GM18870 (cell line): ENCODE results near the gene H6PD.

Source experiments
- ATAC-seq: cut with Tn5 transposase; IDR thresholded peaks from one replicate; pipeline ENCODE4 v1.9.1; 2021; ENCODE audit warnings: moderate library complexity; ENCODE audit not compliant: unreplicated experiment

The H6PD gene

DNA sequence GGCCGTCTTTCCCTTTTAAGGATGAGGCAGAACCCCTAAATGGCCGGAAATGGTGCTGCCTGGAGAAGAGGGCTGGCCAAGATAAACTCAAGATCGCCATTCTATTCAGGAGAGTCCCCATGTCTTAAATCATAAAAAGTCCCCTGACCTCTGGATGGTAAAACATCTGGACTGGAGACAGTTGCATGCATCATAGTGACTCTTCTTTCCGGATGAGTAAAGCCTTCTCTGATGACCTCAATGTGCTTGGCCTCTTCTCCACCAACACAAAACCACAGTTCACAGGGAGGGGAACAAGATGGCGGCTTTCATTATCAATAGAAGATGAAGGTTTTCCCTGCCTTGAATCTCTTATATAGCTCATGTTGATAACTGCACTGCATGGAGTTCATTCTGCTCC is 27.5 kb upstream of the H6PD start:
- no peak for ATAC-seq

DNA sequence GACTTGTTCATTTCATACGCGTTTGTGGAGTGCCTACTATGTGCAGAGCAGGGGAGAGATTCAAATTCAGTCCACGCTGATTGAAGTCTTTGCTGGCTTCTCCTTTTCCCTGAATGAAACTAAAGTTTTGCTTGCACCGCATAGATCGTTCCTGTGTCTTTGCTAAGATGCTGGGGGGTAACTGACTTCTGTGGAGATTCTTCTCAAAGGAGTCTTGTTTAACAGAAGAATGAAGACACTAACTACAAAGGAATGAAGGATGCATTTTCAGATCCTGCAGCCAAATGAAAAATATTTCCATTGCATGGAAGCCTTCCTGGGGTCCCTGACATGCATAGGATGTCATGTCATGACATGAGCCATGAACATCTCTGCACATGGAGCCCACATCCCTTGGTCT is 26.9 kb upstream of the H6PD start:
- ATAC-seq, result no peak

DNA sequence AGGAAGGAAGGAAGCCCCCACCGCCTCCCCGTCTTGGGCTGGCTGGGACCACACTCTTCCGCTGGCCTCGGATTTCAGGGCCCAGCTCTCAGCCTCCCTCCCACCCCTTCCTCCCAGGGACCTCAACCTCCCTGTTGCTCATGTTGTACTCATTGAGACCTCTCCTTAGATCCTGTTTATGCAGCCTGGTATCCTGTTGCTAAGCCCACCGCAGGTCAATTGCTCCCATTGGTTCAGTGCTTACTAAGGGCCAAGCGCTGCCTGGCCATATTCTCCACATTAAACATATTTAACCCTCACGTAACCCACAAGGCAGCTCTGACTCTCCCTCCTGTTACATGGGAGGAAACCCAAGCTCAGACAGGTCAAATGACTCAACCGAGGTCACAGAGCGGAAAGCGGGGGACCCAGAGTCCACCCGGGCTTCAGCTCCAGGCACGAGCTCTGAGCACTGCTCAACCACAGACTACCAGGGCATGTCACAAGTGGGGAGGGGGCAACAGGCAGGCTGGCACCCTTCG is 23.2 kb upstream of the H6PD start:
- no peak for ATAC-seq

DNA sequence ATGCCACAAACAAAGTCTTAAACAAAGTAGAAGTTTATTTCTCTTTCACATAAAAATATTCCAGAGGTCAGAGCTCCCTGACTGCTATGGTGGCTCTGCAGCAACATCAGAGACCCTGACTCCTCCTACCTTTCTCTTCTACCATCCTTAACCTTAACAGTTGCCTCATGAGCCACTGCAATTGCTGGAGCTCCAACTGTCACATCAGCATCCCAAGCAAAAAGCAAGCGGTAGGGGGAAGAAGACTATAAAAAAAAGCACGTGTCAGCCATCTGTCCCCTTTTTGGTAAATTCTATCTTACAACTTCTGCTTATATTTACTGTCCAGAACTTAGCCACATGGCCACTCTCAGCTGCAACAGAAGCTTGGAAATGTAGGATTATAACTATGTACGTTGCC is 21.8 kb upstream of the H6PD start:
- ATAC-seq, result no peak

DNA sequence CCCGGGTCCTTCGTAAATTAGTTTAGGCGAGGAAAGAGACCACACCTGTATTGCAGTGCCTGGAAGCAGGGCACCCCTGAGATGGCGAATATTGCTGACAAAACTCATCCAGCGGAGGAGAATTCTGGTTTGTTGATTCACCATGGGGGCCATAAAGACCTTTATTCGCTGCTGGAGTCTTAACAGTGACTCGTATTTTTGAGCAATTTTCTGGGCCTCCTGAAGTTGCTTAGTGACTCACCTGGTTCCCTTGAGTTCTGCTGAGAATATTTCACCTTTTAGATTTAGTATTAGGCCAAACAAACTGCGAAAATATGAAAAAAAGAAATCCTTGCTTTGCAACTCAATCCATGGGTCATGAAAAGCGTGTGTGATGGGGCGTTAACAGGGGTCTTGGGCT is 20.6 kb upstream of the H6PD start:
- no peak for ATAC-seq

DNA sequence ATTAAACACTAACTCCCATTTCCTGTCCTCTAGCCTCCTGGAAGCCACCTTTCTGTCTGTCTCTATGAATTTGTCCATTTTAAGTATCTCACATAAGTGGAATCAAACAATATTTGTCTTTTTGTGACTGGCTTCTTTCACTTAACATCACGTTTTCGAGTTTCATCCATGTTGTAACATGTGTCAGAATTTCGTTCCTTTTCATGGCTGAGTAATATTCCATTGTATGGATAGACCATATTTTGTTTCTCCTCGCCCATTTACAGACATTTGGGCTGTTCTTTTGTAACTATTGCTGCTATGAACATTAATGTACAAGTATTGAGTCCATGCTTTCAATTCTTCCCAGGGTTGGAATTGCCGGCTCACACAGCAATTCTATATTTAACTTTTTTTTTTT is 15.7 kb upstream of the H6PD start:
- no peak for ATAC-seq

DNA sequence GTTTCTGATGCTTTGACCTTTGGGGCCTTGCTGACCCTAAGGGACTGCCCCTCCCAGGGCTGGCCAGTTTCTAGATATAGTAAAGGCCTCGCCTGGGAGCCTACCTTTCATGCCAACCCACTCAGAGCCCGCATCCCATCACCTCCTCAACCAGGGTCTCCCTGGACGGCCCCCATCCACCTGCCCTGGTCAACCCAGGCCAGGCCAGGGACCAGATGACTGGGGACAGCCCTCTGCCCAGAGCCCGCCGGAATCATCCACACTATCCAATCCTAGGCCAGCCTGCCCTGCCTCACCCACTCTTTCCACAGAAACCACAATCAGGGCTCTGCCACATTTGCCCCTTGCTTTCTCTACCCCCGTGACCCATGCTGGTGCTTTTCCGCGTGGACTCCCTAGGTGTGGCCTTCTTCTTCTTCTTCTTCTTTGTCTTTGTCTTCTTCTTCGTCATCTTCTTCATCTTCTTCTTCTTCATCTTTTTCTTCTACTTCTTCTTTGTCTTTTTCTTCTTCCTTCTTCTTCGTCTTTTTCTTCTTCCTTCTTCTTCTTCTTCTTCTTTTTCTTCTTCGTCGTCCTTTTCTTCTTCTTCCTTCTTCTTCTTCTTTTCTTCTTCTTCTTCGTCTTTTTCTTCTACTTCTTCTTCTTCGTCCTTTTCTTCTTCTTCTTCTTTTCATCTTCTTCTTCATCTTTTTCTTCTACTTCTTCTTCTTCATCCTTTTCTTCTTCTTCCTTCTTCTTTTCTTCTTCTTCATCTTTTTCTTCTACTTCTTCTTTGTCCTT is 11.5 kb upstream of the H6PD start:
- no peak for ATAC-seq

DNA sequence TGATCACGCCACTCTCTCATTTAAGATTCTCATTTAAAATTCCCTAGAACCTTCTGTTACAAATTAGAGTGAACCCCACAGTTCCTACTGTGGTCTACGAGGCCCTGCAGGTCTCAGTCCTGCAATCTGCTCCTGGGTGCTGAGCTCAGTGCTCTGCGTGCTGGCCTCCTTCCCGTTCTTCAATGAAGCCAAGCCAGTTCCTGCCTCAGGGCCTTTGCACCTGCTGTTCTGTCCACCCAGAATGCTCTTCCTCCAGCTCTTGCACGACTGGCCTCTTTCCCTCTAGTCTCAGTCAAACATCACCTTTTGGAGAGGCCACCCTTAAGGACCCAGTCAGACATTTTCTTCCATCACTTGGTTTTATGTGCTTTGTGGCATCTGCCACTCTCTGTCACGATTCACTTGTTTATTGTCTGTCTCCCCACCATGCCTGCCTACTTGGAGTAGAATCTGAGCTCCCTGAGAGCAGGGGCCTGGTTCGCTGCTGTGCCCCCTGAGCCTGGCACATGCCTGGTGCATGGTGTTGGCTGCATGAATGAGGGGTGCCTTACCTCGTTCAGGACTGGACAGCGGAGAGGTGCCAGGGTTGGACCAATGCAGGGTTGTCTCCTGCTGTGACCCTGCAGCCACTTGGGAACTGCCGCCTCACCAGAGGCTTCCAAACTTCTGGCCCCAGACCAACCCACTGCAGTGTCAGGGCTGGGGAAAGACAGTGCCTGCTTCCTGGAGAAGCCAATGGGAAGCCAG is 9.7 kb upstream of the H6PD start:
- ATAC-seq, result no peak

DNA sequence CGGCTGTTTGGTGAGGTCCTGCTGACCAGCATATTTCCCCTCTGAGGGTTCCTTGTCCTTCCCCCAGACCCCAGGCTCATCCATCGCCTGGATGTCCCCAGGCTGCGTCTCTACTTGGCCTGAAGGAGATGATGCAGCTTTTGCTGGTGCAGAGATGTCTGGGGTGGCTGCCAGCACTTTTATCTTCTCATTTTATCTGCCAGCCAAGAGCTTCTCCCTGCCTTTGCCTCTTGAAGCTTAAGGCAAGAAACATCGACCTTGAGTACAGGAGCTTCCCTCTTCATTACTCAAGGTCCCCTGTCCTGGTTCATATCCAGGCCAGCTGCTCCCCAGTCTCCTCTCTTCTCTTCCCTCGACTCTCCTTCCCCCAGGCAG is 9.2 kb upstream of the H6PD start:
- no peak for ATAC-seq

DNA sequence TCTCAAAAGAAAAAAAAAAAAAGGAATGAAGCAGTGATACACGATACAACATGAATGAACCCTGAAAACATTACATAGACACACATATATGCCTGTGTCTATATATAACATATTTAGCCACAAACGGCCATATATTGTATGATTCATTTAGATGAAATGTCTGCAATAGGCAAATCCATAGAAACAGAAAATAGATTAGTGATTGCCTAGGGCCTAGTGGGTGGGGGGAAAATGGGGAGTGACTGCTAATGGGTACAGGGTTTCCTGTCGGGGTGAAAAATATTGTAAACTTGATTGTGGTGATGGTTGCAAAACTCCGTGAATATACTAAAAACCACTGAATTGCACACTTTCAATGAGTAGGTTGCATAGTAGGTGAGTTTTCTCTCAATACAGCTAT is 6.0 kb upstream of the H6PD start:
- no peak for ATAC-seq

DNA sequence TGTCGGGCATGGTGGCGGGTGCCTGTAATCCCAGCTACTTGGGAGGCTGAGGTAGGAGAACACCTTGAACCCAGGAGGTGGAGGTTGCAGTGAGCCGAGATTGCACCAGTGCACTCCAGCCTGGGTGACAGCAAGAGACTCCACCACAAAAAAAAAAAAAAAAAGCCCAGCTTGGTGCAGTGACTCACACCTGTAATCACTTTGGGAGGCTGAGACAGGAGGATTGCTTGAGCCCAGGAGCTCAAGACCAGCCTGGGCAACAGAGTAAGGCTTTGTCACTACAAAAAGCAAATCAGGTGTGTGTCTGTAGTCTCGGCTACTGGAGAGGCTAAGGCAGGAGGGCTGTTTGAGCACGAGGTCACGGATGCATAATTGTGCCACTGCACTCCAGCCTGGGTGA is 5.0 kb upstream of the H6PD start:
- no peak for ATAC-seq

DNA sequence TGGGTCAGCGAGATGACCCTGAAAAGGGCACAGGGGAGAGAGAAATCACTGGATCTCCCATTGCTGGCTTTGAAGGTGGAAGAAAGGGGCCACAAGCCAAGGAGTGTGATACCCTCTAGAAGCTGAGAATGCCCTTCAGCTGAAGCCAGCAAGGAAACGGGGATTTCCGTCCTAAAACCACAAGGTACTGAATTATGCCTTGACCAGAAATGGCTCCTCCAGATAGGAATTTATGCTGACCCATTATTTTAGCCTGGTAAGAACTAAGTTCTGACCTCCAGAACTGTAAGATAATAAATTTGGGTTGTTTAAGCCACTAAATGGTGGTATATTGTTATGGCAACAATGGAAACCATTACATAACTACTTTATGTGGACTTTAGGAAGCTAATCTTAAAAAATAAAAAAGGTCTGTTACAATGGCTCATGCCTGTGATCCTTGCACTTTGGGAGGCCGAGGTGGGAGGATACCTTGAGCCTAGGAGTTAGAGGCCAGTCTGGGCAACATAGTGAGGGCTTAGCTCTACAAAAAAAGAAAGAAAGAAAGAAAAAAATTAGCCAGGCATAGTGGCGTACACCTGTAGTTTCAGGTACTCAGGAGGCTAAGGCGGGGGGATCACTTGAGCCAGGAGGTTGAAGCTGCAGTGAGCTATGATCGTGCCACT is 3.6 kb upstream of the H6PD start:
- ATAC-seq, result no peak

DNA sequence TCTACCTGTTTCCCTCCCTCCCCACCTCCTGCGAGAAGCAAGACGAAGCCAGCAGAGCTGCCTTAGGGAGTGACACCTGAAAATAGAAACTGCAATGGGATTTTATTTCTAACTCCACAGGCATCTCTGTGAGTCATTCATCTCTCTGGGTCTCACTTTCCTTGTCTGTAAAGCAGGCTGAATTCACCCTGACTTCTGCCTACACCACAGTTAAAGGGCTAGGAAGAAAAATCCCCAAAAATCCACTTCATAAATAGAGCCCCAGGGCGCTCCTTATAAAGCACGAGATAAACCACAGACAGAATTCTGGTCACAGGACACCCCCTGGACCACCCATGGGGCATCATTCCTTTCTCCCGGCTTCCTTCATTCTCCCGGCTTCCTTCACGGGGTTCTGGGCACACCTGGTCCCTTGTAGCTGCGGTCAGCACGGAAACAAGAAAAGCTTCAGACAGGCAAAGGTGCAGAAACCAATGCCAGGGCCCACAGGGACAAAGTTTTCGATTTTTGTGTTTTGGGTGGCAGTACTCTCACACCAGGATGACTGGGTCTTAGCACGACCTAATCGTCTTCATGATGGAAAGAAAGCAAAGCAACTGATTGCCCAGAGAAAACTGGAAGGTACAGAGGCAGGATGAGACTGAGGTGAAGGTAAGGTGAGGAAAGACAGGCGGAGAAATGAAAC is 2.8 kb upstream of the H6PD start:
- ATAC-seq, result no peak

DNA sequence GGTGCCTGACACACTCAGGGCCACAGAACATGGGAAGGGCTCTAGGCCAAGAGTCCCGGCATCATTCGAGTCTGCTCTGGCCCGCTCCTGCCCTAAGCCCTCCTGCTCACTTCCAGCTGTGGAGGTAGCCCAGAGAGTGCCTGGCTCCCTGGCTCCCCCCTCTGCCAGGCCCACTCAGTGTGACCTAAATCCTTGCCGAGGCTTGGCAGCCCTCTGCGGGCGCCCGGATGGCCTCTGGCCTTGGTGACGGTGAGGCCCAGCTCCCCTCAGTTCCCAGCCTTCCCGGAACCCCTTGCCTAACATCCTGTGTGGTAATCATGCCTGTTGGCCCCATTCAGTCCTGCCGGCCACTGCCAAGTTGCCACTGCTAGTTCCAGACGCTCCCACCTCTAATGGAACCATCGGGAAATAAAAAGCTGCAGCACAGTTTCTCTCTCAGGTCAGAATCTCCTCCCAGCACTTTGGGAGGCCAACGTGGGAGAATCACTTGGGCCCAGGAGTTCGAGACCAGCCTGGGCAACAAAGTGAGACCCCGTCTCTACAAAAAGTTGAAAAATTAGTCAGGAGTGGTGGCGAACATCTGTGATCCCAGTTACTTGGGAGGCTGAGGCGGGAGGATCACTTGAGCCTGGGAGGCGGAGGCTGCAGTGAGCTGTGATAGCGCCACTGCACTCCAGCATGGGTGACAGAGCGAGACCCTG is 1.2 kb upstream of the H6PD start:
- ATAC-seq, result no peak

DNA sequence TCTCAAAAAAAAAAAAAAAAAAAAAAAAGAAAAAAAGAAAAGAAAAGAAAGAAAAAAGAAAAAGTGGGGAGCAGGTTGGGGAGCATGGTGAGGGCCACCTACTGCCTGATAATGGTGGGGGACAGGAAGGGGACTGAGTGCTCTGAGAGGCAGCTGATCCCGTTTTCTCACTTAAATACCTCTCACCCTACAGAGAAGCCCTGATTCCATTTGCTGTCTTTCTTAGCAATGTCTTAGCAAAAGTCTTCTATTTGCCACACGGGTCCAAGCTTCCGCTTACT is 692 bp upstream of the H6PD start:
- ATAC-seq, result no peak

DNA sequence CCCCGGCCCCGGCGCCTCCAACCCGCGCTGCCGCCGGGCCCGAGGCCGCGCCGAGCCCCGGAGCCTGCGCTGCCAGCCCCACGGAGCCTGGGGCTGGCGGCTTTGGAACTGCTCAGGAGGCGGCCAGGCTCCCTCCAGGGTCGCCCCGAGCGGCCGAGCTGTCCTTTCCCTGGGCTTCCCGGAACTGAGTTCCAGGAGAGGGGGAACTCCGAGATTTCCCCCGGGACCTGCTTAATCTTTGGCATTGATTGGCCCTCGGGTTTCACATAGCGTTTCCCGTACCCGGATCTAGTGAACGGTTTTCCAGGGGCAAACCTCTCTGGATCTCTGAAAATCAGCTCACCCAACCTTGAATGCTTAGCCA is 504 bp downstream of the H6PD start:
- peak; percentile 26 for ATAC-seq

DNA sequence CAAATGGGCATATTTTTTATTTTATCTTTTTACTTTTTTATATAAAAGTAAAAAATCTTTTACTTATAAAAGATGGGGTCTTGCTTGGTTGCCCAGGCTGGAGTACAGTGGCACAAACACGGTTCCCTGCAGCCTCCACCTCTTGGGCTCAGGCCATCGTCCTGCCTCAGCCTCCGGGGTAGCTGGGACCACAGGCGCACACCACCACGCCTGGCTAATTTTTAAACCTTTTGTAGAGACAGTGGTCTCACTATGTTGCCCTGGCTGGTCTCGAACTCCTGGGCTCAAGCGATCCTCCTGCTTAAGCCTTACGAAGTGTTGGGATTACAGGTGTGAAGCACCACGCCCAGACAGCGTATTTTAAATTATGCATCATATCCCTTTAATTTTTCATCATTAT is 986 bp downstream of the H6PD start:
- ATAC-seq, result no peak

DNA sequence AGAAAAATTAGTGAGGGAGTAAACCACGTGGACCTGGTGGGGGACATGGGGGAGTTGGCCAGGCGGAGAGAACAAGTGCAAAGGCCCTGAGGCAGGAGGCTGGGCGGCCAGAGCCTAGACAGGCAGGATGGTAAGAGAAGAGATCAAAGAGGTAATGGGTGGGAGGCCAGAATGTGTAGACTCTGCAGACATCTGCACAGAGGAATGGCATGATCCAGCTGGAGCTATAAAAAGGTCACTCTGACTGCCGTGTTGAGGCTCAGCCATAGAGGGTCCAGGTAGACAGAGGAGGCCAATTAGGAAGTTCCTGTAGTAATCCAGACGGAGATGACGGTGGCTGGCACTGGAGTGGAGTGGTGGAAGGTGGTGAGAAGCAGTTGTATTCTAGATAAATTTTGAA is 3.6 kb downstream of the H6PD start:
- ATAC-seq, result no peak

DNA sequence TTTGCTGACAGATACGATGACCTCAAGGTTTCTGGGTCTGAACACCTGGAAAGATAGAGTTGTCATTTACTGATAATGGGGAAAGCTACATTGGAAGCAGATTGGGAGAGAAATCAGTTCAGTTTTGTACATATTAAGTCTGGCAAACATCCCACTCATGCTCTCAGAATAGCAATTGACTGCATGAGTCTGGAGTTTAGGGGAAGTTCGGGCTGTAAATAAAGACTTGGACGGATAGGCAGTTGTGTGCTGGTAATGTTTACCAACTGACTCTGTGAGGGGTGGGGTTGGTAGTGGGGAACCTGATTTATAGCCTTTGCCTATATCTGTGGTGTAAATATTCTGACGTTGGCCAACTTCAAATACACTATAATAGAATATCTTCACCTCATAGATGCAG is 4.0 kb downstream of the H6PD start:
- ATAC-seq, result no peak

DNA sequence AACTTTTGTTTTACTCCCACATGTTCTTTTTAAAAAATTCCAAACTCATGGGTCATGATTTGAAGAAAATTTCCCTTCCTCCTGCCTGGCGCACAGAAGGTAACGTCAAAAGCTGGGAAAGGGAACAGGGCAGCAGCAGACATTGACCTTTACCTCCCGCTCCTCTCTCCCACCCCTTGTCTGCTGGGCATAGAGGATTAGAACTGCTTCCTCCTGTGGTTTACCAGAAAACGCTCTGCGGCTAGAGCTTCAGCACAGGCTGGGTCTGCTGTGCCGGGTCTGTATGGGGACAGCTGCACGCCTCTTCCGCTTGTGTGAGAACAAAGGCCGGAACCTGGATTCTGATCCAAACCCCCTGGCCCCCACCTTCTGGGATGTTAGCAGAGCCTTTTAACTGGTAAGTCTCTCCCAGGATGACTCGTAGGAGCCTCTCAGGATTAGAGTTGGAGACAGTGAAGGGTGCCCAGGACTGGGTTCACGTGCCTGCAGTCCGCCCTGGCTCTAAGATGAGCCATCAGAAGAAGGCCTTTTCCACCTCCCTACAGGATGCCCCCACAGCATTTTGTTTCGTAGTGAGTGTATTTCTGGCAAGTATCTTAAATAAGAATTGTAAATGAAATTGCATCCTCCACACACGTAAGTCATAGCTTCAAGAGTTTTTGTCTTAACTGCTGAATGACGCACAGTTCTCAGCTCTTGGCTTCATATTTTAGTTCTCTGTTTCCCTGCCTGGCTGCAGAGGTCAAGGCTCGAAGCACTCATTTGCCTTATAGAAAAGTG is 5.2 kb downstream of the H6PD start:
- no peak for ATAC-seq
